ENCODE measurements around the gene CLDN7.
A peak's percentile ranks its signal among the peaks of the same experiment; 100 is the strongest.
"Not testable (repeated sequence)": the region's sequence is repeated elsewhere in the genome, so short reads cannot be mapped to it uniquely, and the experiment has no call there.

CLDN7 gene

GRCh38 chr17:7252176-7253043, 9.9 kb downstream of the CLDN7 start, which contains the start of gene ELP5:
Gene ELP5 (plus strand): TSS chr17:7252215. CDS start chr17:7252551, 336 bp downstream.
- DNase-seq: peak; percentile 96

- peak; percentile 100 for DNase-seq
Observed at GRCh38 chr17:7251661-7252175, 10.6 kb downstream of the CLDN7 start, which contains the start of gene CTDNEP1. Gene CTDNEP1 (minus strand): TSS chr17:7251734. CDS start chr17:7251296, 438 bp downstream.

- no peak for DNase-seq
Observed at GRCh38 chr17:7250695-7251627, 11.3 kb downstream of the CLDN7 start.

- no peak for DNase-seq
Observed at GRCh38 chr17:7249830-7250229, 12.4 kb downstream of the CLDN7 start.

- DNase-seq: no peak
Observed at GRCh38 chr17:7249214-7249613, 13.1 kb downstream of the CLDN7 start.

GRCh38 chr17:7248796-7249195, 13.5 kb downstream of the CLDN7 start:
- no peak for DNase-seq

GRCh38 chr17:7246779-7247178, 15.5 kb downstream of the CLDN7 start:
- no peak for DNase-seq

- DNase-seq: not testable (repeated sequence)
Observed at GRCh38 chr17:7243838-7244237, 18.4 kb downstream of the CLDN7 start.

- DNase-seq: no peak
Observed at GRCh38 chr17:7243453-7243729, 18.9 kb downstream of the CLDN7 start.

GRCh38 chr17:7242717-7243452, 19.4 kb downstream of the CLDN7 start:
- peak; percentile 97 for DNase-seq

- DNase-seq: peak; percentile 93
Observed at GRCh38 chr17:7241783-7242716, 20.2 kb downstream of the CLDN7 start, which contains the start of gene GABARAP. Gene GABARAP (minus strand): TSS chr17:7242449. CDS start chr17:7242330, 119 bp downstream.

GRCh38 chr17:7241090-7241733, 21.1 kb downstream of the CLDN7 start:
- DNase-seq: no peak

- DNase-seq: no peak
Observed at GRCh38 chr17:7240375-7240774, 21.9 kb downstream of the CLDN7 start.

GRCh38 chr17:7239091-7240027, 22.9 kb downstream of the CLDN7 start, which contains the start of gene PHF23:
Gene PHF23 (minus strand): TSS chr17:7239457. CDS start chr17:7239279, 178 bp downstream.
- peak; percentile 100 for DNase-seq

- peak; percentile 50 for DNase-seq
Observed at GRCh38 chr17:7238420-7239090, 23.7 kb downstream of the CLDN7 start.

- peak; percentile 79 for DNase-seq
Observed at GRCh38 chr17:7237761-7238419, 24.4 kb downstream of the CLDN7 start.

- DNase-seq: no peak
Observed at GRCh38 chr17:7237266-7237760, 25.0 kb downstream of the CLDN7 start.

GRCh38 chr17:7236808-7237207, 25.5 kb downstream of the CLDN7 start:
- no peak for DNase-seq

Measured in fibroblast of skin of right biceps (primary cell).